Measurements from ENCODE around the gene SLC49A3.
A peak's percentile ranks its signal among the peaks of the same experiment; 100 is the strongest.
"Not testable (repeated sequence)": the region's sequence is repeated elsewhere in the genome, so short reads cannot be mapped to it uniquely, and the experiment has no call there.

Gene SLC49A3

DNA sequence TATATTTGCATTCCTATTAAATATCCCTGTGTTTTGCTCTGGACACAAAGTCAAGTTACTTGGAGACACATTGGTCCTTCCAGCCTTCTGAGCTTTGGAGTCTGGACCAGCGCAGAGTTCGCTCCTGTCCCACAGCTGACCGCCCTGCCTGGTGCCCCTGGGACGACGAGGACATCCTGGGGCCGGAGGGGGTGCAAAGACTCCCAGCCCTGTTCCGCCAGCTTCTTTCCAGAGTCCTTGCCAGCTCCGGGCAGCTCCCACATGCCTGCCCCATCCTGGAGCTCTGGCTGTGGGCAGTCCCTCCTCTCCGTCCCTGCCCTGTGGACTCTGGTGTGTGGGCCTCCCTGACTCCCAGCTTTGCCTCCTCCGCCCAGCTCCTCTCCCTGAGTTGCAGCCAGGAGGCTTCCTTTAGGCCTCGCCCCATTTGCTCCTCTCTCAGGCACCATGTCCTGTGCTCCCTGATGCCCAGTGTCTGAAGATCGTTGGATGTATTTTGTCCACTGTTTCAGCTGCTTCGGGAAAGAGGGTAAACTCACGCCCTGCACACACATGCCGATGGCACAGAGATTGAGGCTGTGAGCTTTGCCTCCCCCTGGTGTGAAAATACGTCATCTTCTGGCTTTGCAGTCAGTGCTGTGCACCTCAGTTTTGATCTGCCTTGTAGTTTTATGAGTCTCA is 11.8 kb upstream of the SLC49A3 start:
- Histone ChIP-seq H3K27me3 (ENCODE audit: insufficient read depth, low read length) (peaks cover 8% of the 10 kb centered on the region; the same call in 1 of the 2 replicates), H3K27ac (ENCODE audit: low read depth, low read length) (no peak overlapping the region), H3K9ac (ENCODE audit: low read depth, low read length) (no peak overlapping the region), H3K4me3 (ENCODE audit: low read length) (no peak overlapping the region), H3K4me1 (ENCODE audit: insufficient read depth, low read length) (no peaks in the 10 kb centered on the region), H3K36me3 (ENCODE audit: insufficient read depth, low read length) (no peaks in the 10 kb centered on the region), H3K9me3 (ENCODE audit: insufficient read depth, low read depth, low read length) (no peaks in the 10 kb centered on the region)
- WGBS = 90% methylated on average over 16 of the region's 16 CpGs

GRCh38 chr4:699816-700580 is 11.0 kb upstream of the SLC49A3 start:
- no peak overlapping the region for H3K27ac ChIP-seq (ENCODE audit: low read depth, low read length)
- H3K9ac ChIP-seq (ENCODE audit: low read depth, low read length) = no peak overlapping the region
- H3K27me3 ChIP-seq (ENCODE audit: insufficient read depth, low read length) = peaks cover 5% of the 10 kb centered on the region; the same call in 1 of the 2 replicates
- H3K9me3 ChIP-seq (ENCODE audit: insufficient read depth, low read depth, low read length) = no peaks in the 10 kb centered on the region
- 86% methylated on average over 26 of the region's 27 CpGs for WGBS
- H3K4me3 ChIP-seq (ENCODE audit: low read length) = no peak overlapping the region
- H3K36me3 ChIP-seq (ENCODE audit: insufficient read depth, low read length) = no peaks in the 10 kb centered on the region
- H3K4me1 ChIP-seq (ENCODE audit: insufficient read depth, low read length) = no peaks in the 10 kb centered on the region

- not testable (repeated sequence) for H3K9me3 ChIP-seq (ENCODE audit: insufficient read depth, low read depth, low read length); H3K27me3 ChIP-seq (ENCODE audit: insufficient read depth, low read length); H3K9ac ChIP-seq (ENCODE audit: low read depth, low read length); H3K36me3 ChIP-seq (ENCODE audit: insufficient read depth, low read length); H3K27ac ChIP-seq (ENCODE audit: low read depth, low read length); H3K4me1 ChIP-seq (ENCODE audit: insufficient read depth, low read length); H3K4me3 ChIP-seq (ENCODE audit: low read length)
- 91% methylated on average over 12 of the region's 12 CpGs for WGBS
These were observed 5.5 kb upstream of the SLC49A3 start for GRCh38 chr4:694341-694940.

DNA sequence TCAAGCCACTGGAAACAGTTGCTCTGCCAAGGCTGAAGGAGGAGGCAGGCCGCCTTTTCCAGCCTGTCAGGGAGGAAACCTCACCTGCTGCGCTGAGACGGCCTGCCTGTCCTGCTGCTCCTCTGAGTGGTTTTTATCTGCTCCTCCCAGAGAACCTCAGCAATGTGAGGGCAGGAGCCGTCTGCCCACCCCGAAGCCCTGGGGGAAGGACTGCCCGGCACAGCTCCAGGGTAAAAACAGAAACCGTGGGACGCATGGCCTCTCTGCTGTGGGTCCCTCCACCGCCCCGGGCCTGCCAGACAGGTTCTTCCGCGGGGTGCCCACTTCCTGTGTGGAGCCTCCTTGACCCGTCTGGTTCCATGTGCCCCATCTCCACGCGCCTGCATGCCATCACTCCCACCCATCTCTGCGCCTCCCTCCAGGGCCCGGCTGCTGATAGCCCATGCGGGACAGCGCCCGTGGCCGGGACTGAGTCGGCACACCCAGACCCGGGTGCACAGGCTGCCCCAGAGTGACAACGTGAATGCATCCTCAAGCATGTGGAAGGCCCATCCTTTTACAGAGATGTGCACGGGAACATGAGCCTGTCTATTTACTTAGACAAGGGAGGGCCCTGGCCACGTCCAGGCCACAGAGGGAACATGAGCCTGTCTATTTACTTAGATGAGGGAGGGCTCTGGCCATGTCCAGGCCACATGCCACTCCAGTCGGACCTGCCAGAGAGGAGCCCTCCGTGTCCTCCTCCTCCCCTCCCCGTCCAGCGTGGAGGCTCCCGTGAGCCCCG is 4.0 kb upstream of the SLC49A3 start:
- Histone ChIP-seq H3K27ac (ENCODE audit: low read depth, low read length) (no peak overlapping the region), H3K9ac (ENCODE audit: low read depth, low read length) (no peak overlapping the region), H3K4me1 (ENCODE audit: insufficient read depth, low read length) (peaks cover 9% of the 10 kb centered on the region; the same call in 1 of the 2 replicates), H3K36me3 (ENCODE audit: insufficient read depth, low read length) (no peaks in the 10 kb centered on the region), H3K27me3 (ENCODE audit: insufficient read depth, low read length) (no peaks in the 10 kb centered on the region; the same call in 1 of the 2 replicates), H3K9me3 (ENCODE audit: insufficient read depth, low read depth, low read length) (no peaks in the 10 kb centered on the region), H3K4me3 (ENCODE audit: low read length) (no peak overlapping the region)
- 82% methylated on average over 32 of the region's 32 CpGs for WGBS

DNA sequence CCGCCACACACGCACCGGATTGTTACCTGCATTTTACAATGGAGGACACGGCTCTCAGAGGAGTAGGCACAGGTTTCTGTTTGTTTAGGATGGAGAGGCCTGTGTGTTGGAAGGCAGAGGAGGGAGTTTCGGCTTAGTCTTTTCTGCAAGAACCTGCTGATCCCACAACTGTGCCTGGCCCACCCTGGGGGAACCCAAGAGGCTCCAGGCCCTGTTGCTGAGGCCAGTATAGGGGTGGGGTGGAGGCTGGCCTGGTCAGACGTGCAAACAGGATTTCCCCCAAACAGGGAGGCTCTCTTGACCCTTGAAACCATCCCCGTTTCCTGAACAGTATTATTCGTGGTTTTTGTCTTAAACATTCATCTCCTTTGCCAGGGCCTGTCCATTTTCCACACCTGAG is 772 bp upstream of the SLC49A3 start:
- H3K9ac ChIP-seq (ENCODE audit: low read depth, low read length) = peak overlapping the region; percentile 67; the same call in 1 of the 2 replicates
- peak overlapping the region; percentile 60 for H3K4me3 ChIP-seq (ENCODE audit: low read length)

DNA sequence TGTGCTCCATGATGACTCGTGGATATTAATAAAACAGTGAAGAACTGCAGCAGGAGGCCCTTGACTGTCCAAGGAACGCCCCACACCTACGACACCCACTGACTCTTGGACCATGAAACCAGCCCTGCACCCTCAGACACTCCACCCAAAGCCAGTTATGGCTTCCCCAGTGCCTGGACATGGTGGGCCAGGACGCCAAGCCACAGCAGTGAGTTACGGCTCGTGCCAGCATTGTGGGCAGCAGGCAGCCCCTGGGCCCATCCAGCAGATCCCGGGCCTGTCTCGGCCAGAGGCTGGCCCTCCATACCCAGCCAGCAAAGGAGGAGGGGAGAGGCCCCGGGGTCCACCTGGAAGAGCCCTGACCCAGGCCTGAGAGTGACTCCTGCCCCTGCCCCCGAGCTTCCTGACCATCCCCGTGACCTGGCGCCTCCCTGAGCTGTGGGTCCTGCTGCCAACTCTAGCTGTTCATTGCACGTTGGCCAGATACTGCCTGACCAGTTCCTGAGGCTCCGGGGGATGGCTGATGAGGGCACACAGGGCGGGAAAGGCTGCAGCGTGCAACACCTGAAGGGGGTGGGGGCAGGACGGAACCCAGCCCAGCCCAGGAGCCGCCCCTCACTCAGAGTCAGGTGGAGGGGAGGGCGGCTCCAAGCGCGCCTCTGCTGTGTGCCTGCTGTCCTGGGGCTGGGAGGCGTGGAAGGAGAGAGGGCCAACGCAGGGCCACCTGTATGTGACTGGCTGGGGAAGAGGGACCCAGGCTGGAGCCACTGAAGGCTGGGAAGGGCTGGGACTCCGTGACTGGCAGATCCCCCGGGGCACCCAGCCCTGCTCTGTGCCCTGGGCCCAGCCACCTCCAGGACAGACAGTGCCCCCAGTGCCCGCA is 739 bp downstream of the SLC49A3 start:
- peaks cover 11% of the 10 kb centered on the region for H3K4me1 ChIP-seq (ENCODE audit: insufficient read depth, low read length)
- H3K36me3 ChIP-seq (ENCODE audit: insufficient read depth, low read length) = no peaks in the 10 kb centered on the region
- peak overlapping the region; percentile 60 for H3K4me3 ChIP-seq (ENCODE audit: low read length)
- no peaks in the 10 kb centered on the region for H3K9me3 ChIP-seq (ENCODE audit: insufficient read depth, low read depth, low read length)
- no peaks in the 10 kb centered on the region for H3K27me3 ChIP-seq (ENCODE audit: insufficient read depth, low read length)
- no peak overlapping the region for H3K27ac ChIP-seq (ENCODE audit: low read depth, low read length)
- H3K9ac ChIP-seq (ENCODE audit: low read depth, low read length) = peak overlapping the region; percentile 67; the same call in 1 of the 2 replicates
- WGBS = 63% methylated on average over 26 of the region's 26 CpGs

More for the DNA sequence above, 772 bp upstream of the SLC49A3 start:
- no peaks in the 10 kb centered on the region for H3K9me3 ChIP-seq (ENCODE audit: insufficient read depth, low read depth, low read length)
- 79% methylated on average over 8 of the region's 8 CpGs for WGBS
- no peaks in the 10 kb centered on the region for H3K36me3 ChIP-seq (ENCODE audit: insufficient read depth, low read length)
- H3K4me1 ChIP-seq (ENCODE audit: insufficient read depth, low read length) = peaks cover 9% of the 10 kb centered on the region; the same call in 1 of the 2 replicates
- no peaks in the 10 kb centered on the region; the same call in 1 of the 2 replicates for H3K27me3 ChIP-seq (ENCODE audit: insufficient read depth, low read length)
- H3K27ac ChIP-seq (ENCODE audit: low read depth, low read length) = 0 out of 2 replicates have a peak overlapping the region, but pooled peaks have one; percentile 28

DNA sequence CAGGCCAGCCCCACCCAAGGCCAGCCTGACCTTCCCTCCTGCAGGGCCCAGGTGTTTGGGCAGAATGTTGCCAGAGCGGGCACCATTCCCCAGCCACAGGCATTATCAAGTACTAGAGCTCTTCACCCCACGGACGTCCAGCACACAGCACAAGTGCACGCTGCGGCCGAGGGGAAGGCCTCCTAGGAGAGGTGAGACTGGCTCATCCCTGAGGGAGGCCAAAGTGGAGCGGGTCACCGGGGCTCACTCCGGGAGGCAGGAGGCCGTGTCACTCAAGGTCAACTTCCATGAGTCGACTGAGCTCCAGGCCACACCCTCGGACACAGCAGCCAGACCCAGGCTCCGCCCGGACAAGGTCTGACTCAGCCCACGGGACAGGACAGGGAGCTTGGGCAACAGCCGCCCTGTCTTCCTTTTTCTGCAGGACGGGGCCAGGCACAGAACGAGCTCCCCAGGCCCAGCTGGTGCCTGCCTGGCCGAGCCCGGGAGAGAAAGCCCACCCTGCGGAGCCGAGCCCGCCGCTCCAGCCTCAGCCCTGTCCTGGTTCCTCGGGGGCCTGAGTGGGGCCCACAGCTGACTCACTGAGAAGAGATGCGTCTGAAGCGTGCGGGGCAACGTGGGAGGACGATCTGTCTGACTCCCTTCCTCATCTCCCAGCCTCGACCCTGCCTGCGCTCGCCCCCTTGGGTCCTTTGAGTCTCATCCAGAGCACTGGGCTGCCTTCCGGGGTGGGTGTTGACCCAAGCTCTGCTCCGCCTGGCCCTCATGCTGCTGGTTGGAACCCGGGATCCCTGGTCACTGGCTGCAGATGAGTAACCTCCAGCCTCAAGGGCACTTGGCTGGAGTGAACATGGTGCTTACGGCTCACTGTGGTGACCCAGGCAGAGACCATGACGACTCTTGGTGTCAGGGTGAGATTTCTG is 1.6 kb downstream of the SLC49A3 start:
- 82% methylated on average over 38 of the region's 38 CpGs for WGBS
- no peak overlapping the region for H3K9ac ChIP-seq (ENCODE audit: low read depth, low read length)
- H3K4me3 ChIP-seq (ENCODE audit: low read length) = no peak overlapping the region
- no peaks in the 10 kb centered on the region for H3K9me3 ChIP-seq (ENCODE audit: insufficient read depth, low read depth, low read length)
- no peaks in the 10 kb centered on the region for H3K27me3 ChIP-seq (ENCODE audit: insufficient read depth, low read length)
- H3K36me3 ChIP-seq (ENCODE audit: insufficient read depth, low read length) = no peaks in the 10 kb centered on the region
- no peak overlapping the region for H3K27ac ChIP-seq (ENCODE audit: low read depth, low read length)
- peaks cover 9% of the 10 kb centered on the region for H3K4me1 ChIP-seq (ENCODE audit: insufficient read depth, low read length)

- H3K9ac ChIP-seq (ENCODE audit: low read depth, low read length) = no peak overlapping the region
- no peak overlapping the region for H3K4me3 ChIP-seq (ENCODE audit: low read length)
- 93% methylated on average over 31 of the region's 31 CpGs for WGBS
- H3K27me3 ChIP-seq (ENCODE audit: insufficient read depth, low read length) = no peaks in the 10 kb centered on the region
- no peaks in the 10 kb centered on the region for H3K36me3 ChIP-seq (ENCODE audit: insufficient read depth, low read length)
- peaks cover 9% of the 10 kb centered on the region for H3K4me1 ChIP-seq (ENCODE audit: insufficient read depth, low read length)
- H3K27ac ChIP-seq (ENCODE audit: low read depth, low read length) = no peak overlapping the region
- H3K9me3 ChIP-seq (ENCODE audit: insufficient read depth, low read depth, low read length) = no peaks in the 10 kb centered on the region
These were observed 2.4 kb downstream of the SLC49A3 start for GRCh38 chr4:686413-687040.

DNA sequence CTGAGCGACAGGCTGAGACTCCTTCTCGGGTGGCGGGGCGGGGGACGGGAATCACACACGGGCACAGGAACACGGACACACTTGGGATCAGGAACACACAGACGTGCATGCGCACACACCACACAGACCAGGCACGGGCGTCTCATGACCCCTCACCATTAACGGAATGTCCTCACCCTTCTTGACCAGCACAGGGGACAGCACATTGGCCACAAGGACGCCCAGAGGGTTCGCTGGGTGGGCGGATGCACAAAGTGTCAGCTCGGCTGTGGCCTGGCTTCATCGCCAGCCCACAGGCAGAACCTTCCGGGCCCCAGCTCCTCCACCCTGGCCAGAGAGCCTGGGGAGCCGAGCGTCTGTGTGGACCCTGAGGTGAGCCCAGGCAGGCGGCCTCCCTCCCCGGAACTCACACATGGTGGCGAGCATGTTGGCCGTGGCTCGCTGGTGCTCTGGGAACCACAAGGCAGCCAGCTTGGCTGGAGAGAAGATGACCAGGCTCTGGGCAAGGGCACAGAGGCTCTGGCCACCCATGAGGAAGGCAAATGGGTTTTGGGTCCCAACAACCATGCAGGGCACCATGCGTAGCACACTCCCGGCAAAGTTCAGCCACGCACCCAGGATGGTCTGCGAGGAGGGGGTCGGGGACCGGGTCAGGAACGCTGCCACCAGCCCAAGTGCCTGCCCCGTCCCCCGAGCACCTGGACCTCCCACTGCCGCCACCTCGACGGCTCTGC is 3.1 kb downstream of the SLC49A3 start:
- Histone ChIP-seq H3K9ac (ENCODE audit: low read depth, low read length) (no peak overlapping the region), H3K27ac (ENCODE audit: low read depth, low read length) (no peak overlapping the region), H3K36me3 (ENCODE audit: insufficient read depth, low read length) (no peaks in the 10 kb centered on the region), H3K4me3 (ENCODE audit: low read length) (no peak overlapping the region), H3K27me3 (ENCODE audit: insufficient read depth, low read length) (no peaks in the 10 kb centered on the region), H3K9me3 (ENCODE audit: insufficient read depth, low read depth, low read length) (no peaks in the 10 kb centered on the region), H3K4me1 (ENCODE audit: insufficient read depth, low read length) (peaks cover 9% of the 10 kb centered on the region)
- 95% methylated on average over 37 of the region's 37 CpGs for WGBS

All from HUES64 (cell line).